Thoracic aorta (tissue), 2 donors: ENCODE results near the gene IRF2BPL. TPM values are rescaled to one million over a fixed set of nuclear protein-coding genes. Genes with fewer than 3 reads are reported as not detected.

ENCODE experiments used
- ATAC-seq: fragments of 150-250 bp; one replicate; pipeline ENCODE4 v1.8.0; 2017; ENCODE audit warnings: low read depth; ENCODE audit not compliant: insufficient number of reproducible peaks, low FRiP score
- DNase-seq: peaks from one replicate; pipeline ENCODE4 v3.0.0-alpha.2; 2020; ENCODE audit warnings: low spot score
- H3K27ac ChIP-seq, 2 donors: fragments of 200-600 bp; sonication (generic); 1 replicate in 1 of 2; 2 replicates in 1 of 2; pipeline ENCODE4 v1.5.1; 2016; ENCODE audit warnings: mild to moderate bottlenecking in 2 of 2, moderate library complexity in 2 of 2
- H3K27me3 ChIP-seq: fragments of 200-600 bp; sonication (generic); replicated peaks from 2 replicates; pipeline ENCODE4 v1.6.0; 2016; ENCODE audit warnings: mild to moderate bottlenecking; ENCODE audit not compliant: insufficient read depth
- H3K36me3 ChIP-seq: fragments of 200-600 bp; sonication (generic); one replicate; pipeline ENCODE4 v1.5.1; 2016
- H3K4me1 ChIP-seq, 2 donors: fragments of 200-600 bp; sonication (generic); 1 replicate in 1 of 2; 2 replicates in 1 of 2; pipeline versions ENCODE4 v1.5.1 to v1.6.0; 2016; ENCODE audit warnings: low read depth in 2 of 2, mild to moderate bottlenecking in 1 of 2; ENCODE audit not compliant: control insufficient read depth in 1 of 2
- H3K4me3 ChIP-seq: fragments of 200-600 bp; sonication (generic); 2 replicates; pipeline ENCODE4 v1.5.1; 2016; ENCODE audit warnings: mild to moderate bottlenecking
- H3K9me3 ChIP-seq: fragments of 200-600 bp; sonication (generic); 2 replicates; pipeline ENCODE4 v1.5.1; 2016
- total RNA-seq, 2 donors: library from RNA; depleted of rRNA; stranded (reverse); fragments of >200 nt; gene quantifications; one replicate each; pipeline versions ENCODE4 v1.1.0 to v1.2.3, GENCODE V29; 2016
- TF ChIP-seq, protein P1 (sequence below): fragments of 200-600 bp; sonication (generic); IDR thresholded peaks from one replicate; pipeline ENCODE4 v1.5.1; 2019; ENCODE audit warnings: antibody characterized with exemption

Gene IRF2BPL
- total RNA-seq, 2 donors from 2014 or later, result 49.6 to 69.7 TPM

DNA sequence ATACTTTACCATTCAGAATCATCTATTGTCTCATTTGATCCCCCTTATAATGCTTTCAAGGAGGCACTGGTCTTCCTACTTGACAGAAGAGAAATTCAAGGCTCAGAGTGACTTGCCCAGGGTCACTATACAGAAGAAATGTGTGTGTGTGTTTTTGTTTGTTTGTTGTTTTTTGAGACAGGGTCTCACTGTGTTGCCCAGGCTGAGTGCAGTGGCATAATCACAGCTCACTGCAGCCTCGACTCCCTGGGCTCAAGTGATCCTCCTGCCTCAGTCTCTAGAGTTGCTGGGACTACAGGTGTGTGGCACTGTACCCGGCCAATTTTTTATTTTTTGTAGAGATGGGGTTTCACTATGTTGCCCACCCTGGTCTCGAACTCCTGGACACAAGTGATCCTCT is 22.9 kb downstream of the IRF2BPL start:
- DNase-seq, result no peak
- H3K9me3 ChIP-seq, result no peaks in the 10 kb centered on the region
- H3K4me3 ChIP-seq, result no peak overlapping the region
- no peaks in the 10 kb centered on the region for H3K27me3 ChIP-seq
- H3K36me3 ChIP-seq, result no peaks in the 10 kb centered on the region
- TF ChIP-seq, protein P1, sequence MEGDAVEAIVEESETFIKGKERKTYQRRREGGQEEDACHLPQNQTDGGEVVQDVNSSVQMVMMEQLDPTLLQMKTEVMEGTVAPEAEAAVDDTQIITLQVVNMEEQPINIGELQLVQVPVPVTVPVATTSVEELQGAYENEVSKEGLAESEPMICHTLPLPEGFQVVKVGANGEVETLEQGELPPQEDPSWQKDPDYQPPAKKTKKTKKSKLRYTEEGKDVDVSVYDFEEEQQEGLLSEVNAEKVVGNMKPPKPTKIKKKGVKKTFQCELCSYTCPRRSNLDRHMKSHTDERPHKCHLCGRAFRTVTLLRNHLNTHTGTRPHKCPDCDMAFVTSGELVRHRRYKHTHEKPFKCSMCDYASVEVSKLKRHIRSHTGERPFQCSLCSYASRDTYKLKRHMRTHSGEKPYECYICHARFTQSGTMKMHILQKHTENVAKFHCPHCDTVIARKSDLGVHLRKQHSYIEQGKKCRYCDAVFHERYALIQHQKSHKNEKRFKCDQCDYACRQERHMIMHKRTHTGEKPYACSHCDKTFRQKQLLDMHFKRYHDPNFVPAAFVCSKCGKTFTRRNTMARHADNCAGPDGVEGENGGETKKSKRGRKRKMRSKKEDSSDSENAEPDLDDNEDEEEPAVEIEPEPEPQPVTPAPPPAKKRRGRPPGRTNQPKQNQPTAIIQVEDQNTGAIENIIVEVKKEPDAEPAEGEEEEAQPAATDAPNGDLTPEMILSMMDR, result no peak
- ATAC-seq, result no peak
- H3K27ac ChIP-seq, result peak overlapping the region; percentile 22 to 28
- peaks cover 13 to 62% of the 10 kb centered on the region in 2 donors for H3K4me1 ChIP-seq

DNA sequence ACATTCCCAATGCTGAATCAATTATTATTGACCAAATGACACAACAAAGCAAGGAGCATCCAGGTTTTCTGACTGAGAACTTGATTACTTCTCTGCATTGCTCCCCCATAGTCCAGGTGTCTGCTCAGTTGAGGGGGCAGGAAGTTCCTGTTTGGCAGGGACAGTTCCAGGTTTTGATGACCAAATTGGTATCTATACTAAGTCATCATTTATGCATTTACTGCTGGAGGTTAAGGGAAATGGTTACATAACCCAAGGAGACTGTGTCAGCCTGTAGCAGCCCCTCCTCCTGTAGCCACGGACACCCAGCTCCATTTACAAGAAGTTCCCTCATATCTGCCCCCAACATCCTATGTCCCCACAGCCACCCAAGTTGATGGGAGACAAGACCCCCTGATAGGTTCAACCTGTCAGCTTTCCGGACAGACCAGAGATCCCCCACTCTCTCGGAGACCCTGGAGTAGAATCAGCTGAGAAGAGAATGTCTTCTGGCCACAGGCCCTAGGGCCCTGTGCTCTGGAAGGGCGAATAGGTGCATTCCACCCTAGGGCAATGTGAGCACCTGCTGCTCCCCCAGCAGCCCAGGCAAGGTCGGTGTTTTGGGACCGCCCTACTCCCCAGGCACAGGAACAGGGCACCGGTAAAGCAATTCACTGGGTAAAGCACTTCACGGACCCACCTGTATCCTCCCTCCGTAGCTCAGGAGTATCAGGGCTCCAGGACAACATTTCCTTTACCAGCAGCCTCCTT is 23.6 kb downstream of the IRF2BPL start:
- DNase-seq (no peak), ATAC-seq (no peak)
- H3K4me3 ChIP-seq, result no peak overlapping the region
- H3K4me1 ChIP-seq, result peaks cover 16 to 69% of the 10 kb centered on the region in 2 donors
- no peaks in the 10 kb centered on the region for H3K36me3 ChIP-seq
- H3K9me3 ChIP-seq, result no peaks in the 10 kb centered on the region
- H3K27me3 ChIP-seq, result no peaks in the 10 kb centered on the region
- TF ChIP-seq, protein P1, result no peak
- peak overlapping the region in 1 of 2 donors; percentile 28 for H3K27ac ChIP-seq

DNA sequence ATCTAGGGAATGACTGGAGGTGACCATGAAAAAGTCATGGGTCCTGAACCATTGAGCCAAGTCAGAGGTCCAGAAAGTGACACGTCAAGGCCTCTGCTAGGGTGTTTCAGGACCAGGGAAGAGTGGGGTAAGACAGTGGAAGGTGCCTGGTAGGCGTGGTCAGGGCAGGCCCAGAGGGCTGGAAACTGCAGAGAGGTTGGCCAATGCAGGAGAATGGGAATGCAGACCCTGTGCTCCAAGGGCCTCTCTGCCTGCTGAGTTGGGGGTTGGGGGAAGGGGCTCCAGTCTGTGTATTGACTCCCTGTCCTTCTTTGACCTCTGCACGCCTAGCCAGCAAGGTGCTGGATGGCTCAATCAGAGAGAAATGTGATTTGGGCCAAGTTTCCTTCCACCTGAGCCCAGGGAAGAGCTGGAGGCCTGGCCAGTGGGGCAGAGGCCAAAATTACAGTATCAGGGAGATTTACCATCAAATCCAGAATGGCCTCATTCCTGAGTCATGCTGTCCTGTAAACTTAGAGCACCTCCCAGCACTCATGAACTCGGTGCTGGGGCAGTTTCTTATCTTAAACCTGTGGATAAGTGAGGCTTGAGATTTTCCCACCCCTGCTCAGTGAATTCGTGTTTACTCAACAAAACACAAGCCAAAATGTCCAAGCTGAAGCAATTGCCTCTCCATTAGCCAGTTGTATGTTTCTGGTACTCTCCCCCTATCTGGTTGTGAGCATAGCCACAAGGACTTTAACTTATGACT is 24.4 kb downstream of the IRF2BPL start:
- Histone ChIP-seq H3K4me1 (peaks cover 16 to 67% of the 10 kb centered on the region in 2 donors), H3K9me3 (no peaks in the 10 kb centered on the region), H3K36me3 (no peaks in the 10 kb centered on the region), H3K27ac (no peak overlapping the region), H3K4me3 (no peak overlapping the region), H3K27me3 (no peaks in the 10 kb centered on the region)
- no peak for ATAC-seq
- DNase-seq, result no peak
- TF ChIP-seq, protein P1, result no peak

DNA sequence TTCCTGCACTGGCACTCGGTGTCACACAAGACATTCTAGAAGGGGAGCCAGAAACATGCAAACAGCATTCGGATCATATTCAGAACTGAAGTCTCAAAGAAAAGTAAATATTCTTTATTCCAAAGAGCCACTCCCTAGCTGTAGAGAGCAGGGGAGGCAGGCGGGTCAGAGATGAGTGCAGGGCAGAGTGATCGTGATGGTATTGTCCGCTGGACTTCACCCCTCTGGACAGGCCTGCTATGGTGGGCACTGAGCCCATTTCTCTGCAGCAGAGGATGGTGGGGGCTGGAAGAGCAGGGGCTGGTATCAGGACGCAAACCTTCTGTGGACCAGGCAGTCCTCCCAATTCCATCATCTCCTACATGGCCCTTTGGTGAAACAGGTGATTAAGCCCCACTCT is 25.6 kb downstream of the IRF2BPL start:
- TF ChIP-seq, protein P1, result no peak
- peaks cover 9 to 55% of the 10 kb centered on the region in 2 donors for H3K4me1 ChIP-seq
- H3K36me3 ChIP-seq, result no peaks in the 10 kb centered on the region
- no peaks in the 10 kb centered on the region for H3K9me3 ChIP-seq
- H3K27me3 ChIP-seq, result no peaks in the 10 kb centered on the region
- DNase-seq (no peak), ATAC-seq (no peak)
- no peak overlapping the region for H3K4me3 ChIP-seq
- H3K27ac ChIP-seq, result no peak overlapping the region

DNA sequence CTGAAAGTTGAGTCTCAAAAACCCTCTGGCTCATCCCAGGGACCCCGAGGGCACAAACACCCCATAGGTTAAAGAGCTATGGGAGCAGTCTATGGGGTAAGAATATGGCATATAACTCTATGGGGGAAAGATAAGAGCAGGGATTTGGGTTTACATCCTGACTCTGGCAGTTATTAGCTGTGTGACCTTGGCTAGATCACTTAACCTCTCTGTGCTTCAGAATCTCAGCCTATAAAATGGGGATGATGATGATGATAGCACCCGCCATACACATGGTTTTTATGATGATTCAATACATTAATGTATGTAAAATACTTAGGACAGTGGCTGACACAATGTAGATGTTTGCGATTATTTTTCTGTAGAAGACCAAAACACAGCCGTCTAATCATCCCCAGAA is 26.2 kb downstream of the IRF2BPL start:
- no peaks in the 10 kb centered on the region for H3K9me3 ChIP-seq
- no peaks in the 10 kb centered on the region for H3K27me3 ChIP-seq
- DNase-seq, result no peak
- H3K4me1 ChIP-seq, result peaks cover 3 to 49% of the 10 kb centered on the region in 2 donors
- no peak overlapping the region for H3K4me3 ChIP-seq
- H3K36me3 ChIP-seq, result no peaks in the 10 kb centered on the region
- TF ChIP-seq, protein P1, result no peak
- no peak for ATAC-seq
- no peak overlapping the region for H3K27ac ChIP-seq
